ENCODE data around the gene NCAN. TPM values are rescaled to one million over a fixed set of nuclear protein-coding genes. Genes with fewer than 3 reads are reported as not detected.

NCAN gene
- total RNA-seq, 1 experiment from 2014 or later: not detected

- Mint-ChIP-seq H3K27me3 (ENCODE audit: insufficient read depth, unreplicated experiment) (no peaks in the 10 kb centered on the region), H3K4me1 (ENCODE audit: insufficient read depth, unreplicated experiment) (no peaks in the 10 kb centered on the region), H3K27ac (ENCODE audit: low read depth, unreplicated experiment) (no peak overlapping the region), H3K36me3 (ENCODE audit: insufficient read depth, unreplicated experiment) (peaks cover 52% of the 10 kb centered on the region), H3K4me3 (ENCODE audit: unreplicated experiment) (no peak overlapping the region), H3K9me3 (ENCODE audit: unreplicated experiment) (no peaks in the 10 kb centered on the region)
- no peak for DNase-seq (ENCODE audit: unreplicated experiment)
- intact Hi-C loops (cut with micrococcal nuclease): no loop called here
- TF ChIP-seq CTCF (IDR thresholded peaks at IDR 0.05; ENCODE audit: unreplicated experiment): no peak
- POLR2A ChIA-PET: no interaction called here
- no TSS peak for BruUV-seq (replicated peaks)
- CTCF ChIA-PET: interaction anchor here (0.6 to 1.5 kb wide), 2 partner anchors 45 to 186 kb away, joined by 3 read pairs; no protein-coding TSS in a partner anchor
Measured at GRCh38 chr19:19296953-19297689, 85.4 kb downstream of the NCAN start.

- no peak overlapping the region for H3K4me3 Mint-ChIP-seq (ENCODE audit: unreplicated experiment)
- no peaks in the 10 kb centered on the region for H3K9me3 Mint-ChIP-seq (ENCODE audit: unreplicated experiment)
- TF ChIP-seq CTCF (IDR thresholded peaks at IDR 0.05; ENCODE audit: unreplicated experiment): no peak
- no peaks in the 10 kb centered on the region for H3K27me3 Mint-ChIP-seq (ENCODE audit: insufficient read depth, unreplicated experiment)
- H3K27ac Mint-ChIP-seq (ENCODE audit: low read depth, unreplicated experiment): no peak overlapping the region
- ChIA-PET POLR2A (no interaction called here), CTCF (interaction anchor here (0.6 to 1.5 kb wide), 2 partner anchors 45 to 186 kb away, joined by 3 read pairs; no protein-coding TSS in a partner anchor)
- intact Hi-C loops (cut with micrococcal nuclease): no loop called here
- peaks cover 49% of the 10 kb centered on the region for H3K36me3 Mint-ChIP-seq (ENCODE audit: insufficient read depth, unreplicated experiment)
- H3K4me1 Mint-ChIP-seq (ENCODE audit: insufficient read depth, unreplicated experiment): no peaks in the 10 kb centered on the region
- BruUV-seq (replicated peaks): no TSS peak
- no peak for DNase-seq (ENCODE audit: unreplicated experiment)
Measured at GRCh38 chr19:19297759-19298158, 86.0 kb downstream of the NCAN start.

DNA sequence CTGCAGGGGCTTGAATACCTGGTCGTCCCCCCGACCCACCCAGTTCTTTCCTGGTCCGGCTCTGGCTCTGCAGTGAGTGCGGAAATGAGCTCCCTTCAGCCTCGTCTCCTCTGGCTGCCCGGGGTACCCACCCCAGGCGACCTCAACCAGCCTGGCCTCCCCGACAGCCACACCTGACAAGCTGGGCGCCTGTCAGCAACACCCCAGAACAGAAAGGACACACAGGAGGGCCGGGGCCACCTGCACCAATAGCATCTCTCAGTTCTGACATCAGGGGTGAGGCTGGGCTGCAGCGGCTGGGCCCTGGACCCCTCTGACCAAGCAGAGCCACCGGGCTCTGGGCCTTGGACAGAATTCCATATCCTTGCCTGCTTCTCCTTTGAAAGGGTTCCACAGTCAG lies 88.9 kb downstream of the NCAN start:
- Mint-ChIP-seq H3K27ac (ENCODE audit: low read depth, unreplicated experiment) (no peak overlapping the region), H3K4me3 (ENCODE audit: unreplicated experiment) (no peak overlapping the region), H3K4me1 (ENCODE audit: insufficient read depth, unreplicated experiment) (no peaks in the 10 kb centered on the region), H3K36me3 (ENCODE audit: insufficient read depth, unreplicated experiment) (peaks cover 38% of the 10 kb centered on the region), H3K27me3 (ENCODE audit: insufficient read depth, unreplicated experiment) (no peaks in the 10 kb centered on the region), H3K9me3 (ENCODE audit: unreplicated experiment) (no peaks in the 10 kb centered on the region)
- intact Hi-C loops (cut with micrococcal nuclease): no loop called here
- DNase-seq (ENCODE audit: unreplicated experiment): no peak
- ChIA-PET CTCF (no interaction called here), POLR2A (no interaction called here)
- TF ChIP-seq CTCF (IDR thresholded peaks at IDR 0.05; ENCODE audit: unreplicated experiment): no peak
- BruUV-seq (replicated peaks): no TSS peak

Other genes starting within 250 kb of the NCAN start
- 69.1 and 75.8 TPM in 2 replicates for gene SUGP2, start 178.4 kb upstream of the NCAN start, total RNA-seq (2022)
- gene ARMC6, start 178.4 kb upstream of the NCAN start, total RNA-seq (2022): 24.8 and 37.1 TPM in 2 replicates
- 3.1 and 3.7 TPM in 2 replicates for gene SLC25A42, start 148.0 kb upstream of the NCAN start, total RNA-seq (2022)
- gene TMEM161A, start 73.5 kb upstream of the NCAN start, total RNA-seq (2022): 34.8 and 36.1 TPM in 2 replicates
- gene MEF2B, start 41.7 kb upstream of the NCAN start, total RNA-seq (2022): 1.4 TPM in 2 replicates
- gene BORCS8, start 19.8 kb upstream of the NCAN start, total RNA-seq (2022): 25.4 and 26.3 TPM in 2 replicates
- gene RFXANK, start 19.7 kb upstream of the NCAN start, total RNA-seq (2022): 115 and 118 TPM in 2 replicates
- gene NR2C2AP, start 8.5 kb upstream of the NCAN start, total RNA-seq (2022): 13.4 and 20.6 TPM in 2 replicates
- not detected in 2 replicates for gene TM6SF2, start 61.3 kb downstream of the NCAN start, total RNA-seq (2022)
- 46.0 and 51.1 TPM in 2 replicates for gene SUGP1, start 108.6 kb downstream of the NCAN start, total RNA-seq (2022)
- 50.1 and 55.9 TPM in 2 replicates for gene MAU2, start 108.9 kb downstream of the NCAN start, total RNA-seq (2022)
- 77.4 and 91.5 TPM in 2 replicates for gene GATAD2A, start 193.7 kb downstream of the NCAN start, total RNA-seq (2022)

Data from MCF 10A (cell line).